HFFc6 (cell line): Measurements from ENCODE around the gene CAMK1. TPM values are rescaled to one million over a fixed set of nuclear protein-coding genes. Genes with fewer than 3 reads are reported as not detected.

ENCODE experiments used
- DNase-seq: peaks from one replicate; pipeline ENCODE4 v3.0.0-alpha.2; 2018
- H3K27ac Mint-ChIP-seq: 2 replicates; pipeline ENCODE4 v1.8.0; 2020; ENCODE audit warnings: mild to moderate bottlenecking, mixed read lengths
- H3K27me3 Mint-ChIP-seq: 2 replicates; pipeline ENCODE4 v1.8.0; 2021; ENCODE audit warnings: mild to moderate bottlenecking, moderate library complexity, mixed read lengths; ENCODE audit not compliant: insufficient read depth
- H3K36me3 Mint-ChIP-seq: 2 replicates; pipeline ENCODE4 v1.8.0; 2021; ENCODE audit warnings: low read depth, mixed read lengths
- H3K4me1 Mint-ChIP-seq: 2 replicates; pipeline ENCODE4 v1.8.0; 2020; ENCODE audit warnings: low read depth, mixed read lengths
- H3K4me3 Mint-ChIP-seq: 2 replicates; pipeline ENCODE4 v1.8.0; 2020; ENCODE audit warnings: mild to moderate bottlenecking, moderate library complexity, mixed read lengths
- H3K9me3 Mint-ChIP-seq: 2 replicates; pipeline ENCODE4 v1.8.0; 2020; ENCODE audit warnings: mild to moderate bottlenecking, mixed read lengths
- CTCF ChIP-seq: fragments of 200-600 bp; sonication (generic); IDR thresholded peaks from 2 replicates; pipeline ENCODE4 v1.5.0; 2021; ENCODE audit warnings: antibody characterized with exemption, mild to moderate bottlenecking
- total RNA-seq, 6 experiments: library from RNA; stranded (reverse); fragmentation: NEBNext Ultra II Directional; extraction: Animal tissue kit (Norgen Biotek cat#: 25700); gene quantifications; 2 replicates in 1 of 6; 3 replicates in 5 of 6; pipeline ENCODE4 v1.2.3, GENCODE V29; 2021

CAMK1 gene
- total RNA-seq, 6 experiments from 2014 or later, result 22.1 to 33.0 (median 28.8) TPM

GRCh38 chr3:9800529-9800928 is 30.8 kb upstream of the CAMK1 start:
- Mint-ChIP-seq H3K27ac (no peak overlapping the region), H3K36me3 (peaks cover 23% of the 10 kb centered on the region), H3K4me3 (no peak overlapping the region)

GRCh38 chr3:9797196-9797945 is 27.6 kb upstream of the CAMK1 start:
- H3K4me1 Mint-ChIP-seq, result peaks cover 27% of the 10 kb centered on the region
- H3K4me3 Mint-ChIP-seq, result no peak overlapping the region
- peaks cover 37% of the 10 kb centered on the region for H3K36me3 Mint-ChIP-seq
- TF ChIP-seq CTCF, result no peak
- DNase-seq, result no peak
- H3K27ac Mint-ChIP-seq, result 0 out of 2 replicates have a peak overlapping the region, but pooled peaks have one; percentile 12
- no peaks in the 10 kb centered on the region; the same call in none of the 2 replicates for H3K27me3 Mint-ChIP-seq
- no peaks in the 10 kb centered on the region for H3K9me3 Mint-ChIP-seq

More at GRCh38 chr3:9800529-9800928, 30.8 kb upstream of the CAMK1 start:
- no peak for DNase-seq
- peaks cover 16% of the 10 kb centered on the region for H3K4me1 Mint-ChIP-seq
- TF ChIP-seq CTCF, result peak; percentile 67
- peaks cover 4% of the 10 kb centered on the region; the same call in 1 of the 2 replicates for H3K27me3 Mint-ChIP-seq
- H3K9me3 Mint-ChIP-seq, result no peaks in the 10 kb centered on the region

- H3K4me3 Mint-ChIP-seq, result peak overlapping the region; percentile 71
- peaks cover 2% of the 10 kb centered on the region for H3K27me3 Mint-ChIP-seq
- no peaks in the 10 kb centered on the region for H3K9me3 Mint-ChIP-seq
- no peak for TF ChIP-seq CTCF
- no peak for DNase-seq
- peak overlapping the region; percentile 58; the same call in 1 of the 2 replicates for H3K27ac Mint-ChIP-seq
- H3K4me1 Mint-ChIP-seq, result peaks cover 45% of the 10 kb centered on the region
- H3K36me3 Mint-ChIP-seq, result peaks cover 41% of the 10 kb centered on the region
Observed at GRCh38 chr3:9795207-9795606, 25.5 kb upstream of the CAMK1 start.

- Mint-ChIP-seq H3K27me3 (peaks cover 2% of the 10 kb centered on the region), H3K4me3 (peak overlapping the region; percentile 94), H3K4me1 (peaks cover 47% of the 10 kb centered on the region), H3K27ac (peak overlapping the region; percentile 57; the same call in 1 of the 2 replicates), H3K9me3 (no peaks in the 10 kb centered on the region), H3K36me3 (peaks cover 42% of the 10 kb centered on the region)
- TF ChIP-seq CTCF, result no peak
- no peak for DNase-seq
Observed at GRCh38 chr3:9794400-9794799, 24.7 kb upstream of the CAMK1 start.

GRCh38 chr3:9793161-9793781 is 23.5 kb upstream of the CAMK1 start:
- DNase-seq, result peak; percentile 53

More at GRCh38 chr3:9793161-9793781, 23.5 kb upstream of the CAMK1 start:
- Mint-ChIP-seq H3K27me3 (peaks cover 2% of the 10 kb centered on the region), H3K36me3 (peaks cover 47% of the 10 kb centered on the region), H3K27ac (peak overlapping the region; percentile 100), H3K4me3 (peak overlapping the region; percentile 94), H3K4me1 (peaks cover 47% of the 10 kb centered on the region), H3K9me3 (no peaks in the 10 kb centered on the region)
- no peak for TF ChIP-seq CTCF
